GM21528 (cell line): ENCODE data around the gene SOX15.
"Not testable (repeated sequence)": the region's sequence is repeated elsewhere in the genome, so short reads cannot be mapped to it uniquely, and the experiment has no call there.

Experiments
- ATAC-seq: cut with Tn5 transposase; IDR thresholded peaks from one replicate; pipeline ENCODE4 v1.9.1; 2021; ENCODE audit warnings: mild to moderate bottlenecking, moderate library complexity; ENCODE audit not compliant: unreplicated experiment, low FRiP score

Gene SOX15

DNA sequence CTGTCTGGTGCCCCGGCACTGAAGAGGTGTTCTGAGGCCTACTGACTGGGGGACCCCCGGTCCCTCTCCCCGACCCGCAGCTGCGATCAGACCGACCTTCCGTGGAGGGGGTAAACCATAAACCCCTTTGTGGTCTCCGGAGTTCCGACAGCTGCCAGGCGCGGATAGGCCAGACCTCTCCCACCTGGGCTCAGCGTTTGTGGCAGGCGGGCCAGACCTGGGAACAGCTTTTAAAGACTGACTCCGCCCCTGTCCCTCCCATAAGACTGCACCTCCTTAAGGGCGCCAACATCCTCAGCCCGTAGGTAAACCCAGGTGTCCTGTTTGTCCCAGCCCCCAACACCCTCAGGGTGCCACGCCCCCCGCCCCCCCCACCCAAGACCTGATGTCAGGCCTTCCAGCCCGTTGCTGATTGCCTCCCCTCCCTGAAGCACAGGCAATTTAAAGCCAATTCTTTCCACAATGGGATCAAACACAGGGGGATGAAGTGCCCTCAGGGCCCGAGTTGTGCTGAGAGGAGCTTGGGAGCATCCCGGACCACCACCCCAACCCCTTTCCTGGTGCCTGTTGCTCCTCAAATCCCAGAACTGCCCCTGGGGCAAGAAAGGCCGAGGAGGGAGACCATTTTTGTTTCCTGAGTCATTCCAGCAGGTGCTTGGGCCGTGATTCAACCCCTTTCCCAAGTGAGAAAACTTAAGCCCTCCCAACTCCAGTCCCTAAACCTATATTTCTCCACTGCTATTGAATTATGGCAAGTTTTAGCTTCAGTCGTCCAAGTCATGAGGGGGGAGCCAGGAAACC lies at the start of gene SOX15:
Gene SOX15 (minus strand): TSS at position 204 of the 801 bp plus-strand sequence. CDS start 418 bp downstream, outside the sequence.
- ATAC-seq, result no peak

DNA sequence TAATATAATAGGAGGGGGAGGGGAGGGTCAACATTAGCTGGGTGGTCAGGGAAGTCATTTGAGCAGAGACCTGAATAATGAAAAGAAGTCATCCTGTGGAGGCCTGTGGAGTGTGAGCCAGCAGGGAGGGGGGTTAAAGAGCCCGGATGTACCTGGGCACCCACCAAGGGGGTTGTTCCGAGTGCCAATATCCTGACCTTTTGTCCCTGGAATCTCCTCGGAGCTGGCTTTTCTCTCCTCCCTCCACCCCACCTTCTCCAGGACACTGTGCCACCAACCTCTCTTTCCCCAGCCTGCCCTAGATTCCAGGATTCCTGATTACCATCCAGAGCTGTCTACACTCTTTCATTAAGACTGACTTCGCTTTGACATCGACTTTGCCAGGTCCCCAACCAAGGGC lies 46.3 kb upstream of the SOX15 start:
- no peak for ATAC-seq

DNA sequence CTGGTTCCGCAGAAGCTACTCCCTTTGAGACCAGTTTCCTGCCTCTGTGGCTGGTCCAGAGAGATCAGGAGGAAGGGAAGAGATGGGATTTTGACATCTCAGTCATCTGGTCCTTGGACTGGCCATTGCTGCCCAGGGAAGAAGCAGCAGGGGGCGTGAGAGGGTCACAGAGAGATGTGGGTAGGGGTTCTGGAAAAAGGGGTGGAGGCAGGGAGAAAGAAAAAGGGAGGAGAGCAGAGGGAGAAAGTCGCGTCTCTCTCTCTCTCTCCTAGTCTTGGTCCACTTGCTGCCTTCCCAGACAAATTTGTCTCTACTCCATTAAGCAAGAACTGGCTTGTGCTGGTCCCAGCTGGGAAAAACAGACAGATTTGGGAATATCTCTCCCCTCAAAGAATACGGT lies 44.5 kb upstream of the SOX15 start:
- ATAC-seq, result no peak

DNA sequence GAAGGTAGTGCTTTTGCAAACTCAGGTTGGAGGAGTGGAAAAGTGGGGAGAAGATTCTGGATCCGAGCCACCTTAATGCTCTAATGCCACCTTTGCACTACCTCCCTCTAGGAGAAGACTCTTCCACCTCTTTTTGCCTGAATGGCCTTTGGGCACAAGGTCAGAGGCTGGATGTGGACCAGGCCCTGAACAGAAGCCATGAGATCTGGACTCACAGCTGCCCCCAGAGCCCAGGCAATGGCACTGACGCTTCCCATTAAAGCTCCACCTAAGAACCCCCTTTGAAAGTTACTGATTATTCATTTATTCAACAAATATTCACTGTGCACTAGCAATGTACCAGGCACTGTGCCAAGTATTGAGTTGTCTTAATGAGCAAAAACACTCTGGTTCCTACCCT lies 43.2 kb upstream of the SOX15 start:
- no peak for ATAC-seq

DNA sequence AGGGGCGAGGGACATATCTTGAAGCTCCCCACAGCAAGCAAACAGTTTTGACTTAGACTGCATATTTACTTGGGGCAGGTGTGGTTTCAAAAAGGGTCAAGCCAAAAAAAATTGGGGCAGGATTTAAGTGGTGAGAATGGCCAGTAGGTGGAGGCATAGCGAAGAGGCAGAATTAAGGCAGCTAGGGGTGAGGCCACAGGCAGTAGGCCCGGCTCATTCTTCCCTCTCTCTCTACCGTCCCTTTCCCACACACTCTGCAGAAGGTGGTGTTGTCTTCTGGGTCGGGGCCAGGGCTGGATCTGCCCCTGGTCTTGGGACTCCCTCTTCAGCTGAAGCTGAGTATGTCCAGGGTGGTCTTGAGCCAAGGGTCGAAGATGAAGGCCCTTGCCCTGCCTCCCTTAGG lies 42.6 kb upstream of the SOX15 start:
- ATAC-seq, result no peak

DNA sequence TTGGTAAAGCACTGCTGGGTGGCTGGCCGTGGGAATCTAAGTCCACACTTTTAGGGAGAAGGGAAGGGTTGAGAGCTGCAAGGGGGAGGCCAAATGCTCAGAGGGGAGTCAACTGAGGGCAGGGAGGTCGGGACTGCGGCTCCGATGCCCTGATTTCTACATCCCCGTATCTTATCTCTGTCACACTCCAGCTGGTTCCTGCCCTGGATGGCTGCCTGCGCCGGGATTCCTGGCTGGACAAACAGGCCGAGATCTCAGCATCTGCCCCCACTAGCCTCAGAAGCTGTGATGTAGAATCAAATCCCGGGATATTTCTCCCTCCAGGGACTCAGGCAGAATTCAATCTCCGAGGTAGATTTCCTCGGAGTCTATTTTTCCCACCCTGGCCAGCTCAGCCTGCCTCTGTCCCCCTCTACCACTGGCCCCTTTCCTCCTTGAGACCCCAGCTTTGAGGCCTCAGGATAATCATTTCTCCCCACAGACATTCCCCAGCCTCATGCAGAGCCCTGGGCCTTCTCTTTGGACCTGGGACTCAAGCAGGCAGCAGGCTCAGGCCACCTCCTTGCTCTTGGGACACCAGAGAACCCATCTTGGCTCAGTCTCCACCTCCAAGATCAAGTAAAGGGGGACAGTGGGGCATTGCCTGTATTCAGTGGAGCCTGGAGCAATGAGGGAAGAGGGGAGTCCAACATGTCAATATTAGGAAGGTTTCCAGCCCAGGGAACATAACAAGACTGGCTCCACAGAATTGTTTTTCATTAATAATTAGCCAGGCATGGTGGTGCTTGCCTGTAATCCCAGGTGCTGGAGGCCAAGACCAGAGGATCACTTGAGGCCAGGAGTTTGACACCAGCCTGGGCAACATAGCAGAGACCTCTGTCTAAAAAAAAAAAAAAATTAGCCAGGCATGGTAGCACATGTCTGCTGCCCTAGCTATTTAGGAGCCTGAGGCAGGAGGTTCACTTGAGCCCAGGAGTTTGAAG lies 41.8 kb upstream of the SOX15 start:
- ATAC-seq, result no peak

DNA sequence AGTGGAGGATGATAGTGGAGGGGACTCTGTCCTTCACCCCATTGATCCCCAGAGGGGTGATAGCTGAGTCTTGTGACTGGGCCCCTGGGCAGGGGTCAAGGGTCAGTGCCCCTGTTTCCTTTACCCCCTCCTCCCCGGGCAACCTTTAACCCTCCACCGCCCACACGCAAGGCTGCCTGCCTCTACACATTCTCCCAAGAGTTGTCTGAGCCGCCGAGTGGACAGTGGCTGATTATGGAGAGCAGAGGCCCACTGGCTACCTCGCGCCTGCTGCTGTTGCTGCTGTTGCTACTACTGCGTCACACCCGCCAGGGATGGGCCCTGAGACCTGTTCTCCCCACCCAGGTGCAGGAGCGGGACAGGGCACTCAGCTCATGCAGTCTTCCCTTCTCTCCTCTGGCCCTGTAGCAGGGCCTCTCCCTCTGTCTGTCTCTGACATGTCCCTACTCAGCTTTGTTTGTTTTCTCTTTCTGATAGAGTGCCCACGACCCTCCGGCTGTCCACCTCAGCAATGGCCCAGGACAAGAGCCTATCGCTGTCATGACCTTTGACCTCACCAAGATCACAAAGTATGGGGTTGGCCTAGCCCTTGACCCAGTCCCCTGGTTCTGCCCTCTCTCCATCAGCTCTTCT lies 40.2 kb upstream of the SOX15 start, which contains the start of gene SHBG:
Gene SHBG (plus strand): TSS at position 197 of the 633 bp plus-strand sequence. CDS start 38 bp downstream, at position 235.
- ATAC-seq, result no peak

DNA sequence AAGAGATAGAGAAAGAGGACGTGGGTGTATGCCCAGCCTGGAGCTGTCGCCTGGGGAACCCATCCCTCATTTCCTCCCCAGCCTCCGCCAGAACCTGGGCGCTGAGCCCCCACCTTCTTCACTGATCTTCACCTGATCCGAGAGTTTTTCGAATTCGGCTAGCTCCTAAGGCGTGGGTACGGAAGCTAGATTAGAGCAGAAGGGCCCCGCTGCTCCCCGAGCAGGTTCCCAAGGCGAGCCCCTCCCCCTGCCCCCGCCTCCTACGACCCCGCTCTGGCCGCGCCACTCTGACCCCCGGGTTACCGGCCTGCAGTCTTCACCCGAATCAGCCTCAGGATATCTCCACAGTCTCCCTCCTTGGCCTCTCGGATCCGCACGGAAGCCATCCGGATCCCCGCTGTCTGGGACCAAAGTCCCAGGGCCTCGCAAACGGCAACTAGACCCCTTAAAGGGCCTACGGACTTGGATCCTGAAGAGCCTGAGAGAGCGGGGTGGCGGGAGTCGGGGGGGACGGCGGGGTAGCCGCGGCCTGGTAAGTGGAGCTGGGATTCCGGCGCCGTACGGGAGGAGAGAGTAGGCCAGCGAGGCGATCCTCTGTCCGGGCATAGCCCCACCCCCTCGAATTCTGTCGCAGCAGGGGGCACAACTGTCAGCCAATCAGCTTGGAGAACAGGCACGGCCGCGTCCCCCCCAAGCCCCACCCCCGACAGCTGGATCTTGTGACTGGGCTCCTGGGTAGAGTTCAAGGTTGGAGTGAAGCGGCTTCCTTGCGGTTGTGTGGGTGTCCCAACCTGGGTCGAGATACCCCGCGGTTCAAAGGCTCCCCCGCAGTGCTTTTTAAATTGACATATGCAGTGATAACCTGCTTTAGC lies 37.6 kb upstream of the SOX15 start, which contains the start of gene SAT2:
Gene SAT2 (minus strand): TSS at position 572 of the 872 bp plus-strand sequence. CDS start 186 bp downstream, at position 386.
- peak; percentile 79 for ATAC-seq

DNA sequence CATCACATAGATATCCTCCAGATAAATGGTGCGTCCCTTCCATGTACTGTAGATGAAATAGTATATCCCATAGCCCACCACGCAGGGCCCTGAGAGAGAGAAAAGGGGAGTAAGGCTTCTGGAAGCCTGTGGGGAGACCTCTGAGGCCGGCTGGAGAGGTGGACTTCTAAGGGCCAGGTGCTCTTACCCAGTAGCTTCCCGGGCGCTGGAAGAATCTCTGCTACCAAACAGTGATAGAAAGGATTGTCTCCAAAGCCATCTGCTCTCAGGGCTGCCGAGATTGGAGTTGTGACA lies 37.0 kb upstream of the SOX15 start:
- no peak for ATAC-seq

DNA sequence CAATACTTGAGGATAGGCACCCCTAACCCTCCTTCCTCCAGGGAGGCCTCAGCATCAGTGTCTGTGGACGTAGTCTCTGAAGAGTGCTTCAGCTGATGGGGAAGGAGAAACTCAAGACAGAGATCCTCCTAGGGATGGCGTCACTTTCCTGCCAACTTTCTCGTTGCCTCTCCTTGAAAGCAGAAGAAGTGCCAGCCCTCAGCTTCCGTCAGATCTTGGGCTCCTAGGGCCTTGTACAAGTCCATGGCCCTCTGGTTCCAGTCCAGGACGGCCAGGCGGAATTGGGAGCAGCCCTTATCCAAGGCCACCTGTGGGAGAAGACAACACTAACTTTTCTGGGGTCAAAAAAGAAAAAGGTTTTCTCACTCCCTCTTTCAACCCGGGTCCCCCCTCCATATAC lies 36.4 kb upstream of the SOX15 start:
- ATAC-seq, result no peak

DNA sequence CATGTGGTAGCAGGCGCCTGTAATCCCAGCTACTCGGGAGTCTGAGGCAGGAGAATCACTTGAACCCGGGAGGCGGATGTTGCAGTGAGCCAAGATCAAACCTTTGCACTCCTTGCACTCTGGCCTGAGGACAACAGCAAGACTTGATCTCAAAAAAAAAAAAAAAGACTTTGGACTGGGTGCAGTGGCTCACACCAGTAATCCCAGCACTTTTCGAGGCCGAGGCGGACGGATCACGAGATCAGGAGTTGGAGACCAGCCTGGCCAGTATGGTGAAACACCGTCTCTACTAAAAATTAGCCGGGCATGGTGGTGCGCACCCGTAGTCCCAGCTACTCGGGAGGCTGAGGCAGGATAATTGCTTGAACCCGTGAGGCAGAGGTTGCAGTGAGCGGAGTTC lies 35.9 kb upstream of the SOX15 start:
- ATAC-seq, result not testable (repeated sequence)

DNA sequence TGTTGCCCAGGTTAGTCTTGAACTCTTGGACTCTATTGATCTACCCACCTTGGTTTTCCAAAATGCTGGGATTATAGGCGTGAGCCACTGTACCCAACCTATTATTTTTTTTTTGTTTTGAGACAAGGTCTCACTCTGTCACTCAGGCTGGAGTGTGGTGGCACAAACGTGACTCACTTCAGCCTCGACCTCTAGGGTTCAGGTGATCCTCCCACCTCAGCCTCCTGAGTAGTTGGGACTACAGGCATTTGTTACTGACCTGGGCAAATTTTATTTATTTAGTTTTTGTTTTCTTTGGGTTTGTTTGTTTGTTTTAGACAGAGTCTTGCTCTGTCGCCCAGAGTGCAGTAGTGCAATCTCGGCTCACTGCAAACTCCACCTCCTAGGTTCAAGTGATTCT lies 33.8 kb upstream of the SOX15 start:
- ATAC-seq, result no peak

DNA sequence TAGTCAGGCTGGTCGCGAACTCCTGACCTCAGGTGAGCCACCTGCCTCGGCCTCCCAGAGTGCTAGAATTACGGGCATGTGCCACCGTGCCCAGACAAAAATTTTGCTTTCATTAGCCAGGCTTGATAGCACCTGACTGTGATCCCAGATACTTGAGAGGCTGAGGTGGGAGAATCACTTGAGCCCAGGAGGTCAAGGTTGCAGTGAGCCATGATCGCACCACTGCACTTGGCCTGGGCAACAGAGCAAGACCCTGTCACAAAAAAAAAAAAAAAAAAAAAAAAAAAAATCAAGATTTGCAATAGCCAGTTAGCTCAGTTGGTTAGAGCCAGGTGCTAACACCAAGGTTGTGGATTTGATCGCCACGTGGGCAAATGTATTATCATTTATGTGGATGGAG lies 30.9 kb upstream of the SOX15 start:
- ATAC-seq, result no peak

DNA sequence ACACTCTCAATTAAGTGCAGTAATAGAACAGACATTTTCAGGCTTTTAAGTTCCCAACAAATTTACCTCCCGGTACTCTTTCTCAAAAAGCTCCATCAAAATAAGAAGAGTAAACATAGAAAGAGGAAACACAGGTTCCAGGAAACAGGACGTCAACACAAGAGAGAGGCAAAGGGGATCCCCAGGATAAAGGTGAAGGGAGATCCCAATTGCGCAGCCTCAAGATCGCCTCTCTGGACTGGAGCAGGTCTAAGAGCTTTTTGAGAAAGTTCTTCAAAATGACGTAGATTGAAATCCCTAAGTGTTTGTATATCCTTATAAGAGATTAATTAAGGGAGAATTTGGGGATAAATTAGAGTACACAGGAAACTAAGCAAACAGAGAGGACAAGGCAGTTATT lies 28.7 kb upstream of the SOX15 start:
- ATAC-seq, result no peak

DNA sequence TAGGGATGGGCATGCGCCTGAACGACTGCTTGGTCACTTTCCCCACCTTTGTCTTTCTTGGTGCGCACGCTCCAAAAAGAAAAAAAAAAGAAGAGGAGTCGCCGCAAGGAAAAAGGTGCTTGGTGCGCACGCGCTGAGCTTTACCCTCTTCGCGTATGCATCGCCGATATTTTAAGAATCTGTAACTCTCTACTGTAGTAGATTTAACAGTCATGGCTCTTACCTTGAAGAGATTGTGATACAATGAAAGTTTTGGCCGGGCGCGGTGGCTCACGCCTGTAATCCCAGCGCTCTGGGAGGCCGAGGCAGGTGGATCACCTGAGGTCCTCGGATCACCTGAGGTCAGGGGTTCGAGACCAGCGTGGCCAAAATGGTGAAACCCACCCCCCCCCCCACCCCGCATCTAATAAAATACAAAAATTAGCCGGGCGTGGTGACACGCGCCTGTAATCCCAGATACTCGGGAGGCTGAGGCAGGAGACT lies 25.4 kb upstream of the SOX15 start:
- no peak for ATAC-seq

DNA sequence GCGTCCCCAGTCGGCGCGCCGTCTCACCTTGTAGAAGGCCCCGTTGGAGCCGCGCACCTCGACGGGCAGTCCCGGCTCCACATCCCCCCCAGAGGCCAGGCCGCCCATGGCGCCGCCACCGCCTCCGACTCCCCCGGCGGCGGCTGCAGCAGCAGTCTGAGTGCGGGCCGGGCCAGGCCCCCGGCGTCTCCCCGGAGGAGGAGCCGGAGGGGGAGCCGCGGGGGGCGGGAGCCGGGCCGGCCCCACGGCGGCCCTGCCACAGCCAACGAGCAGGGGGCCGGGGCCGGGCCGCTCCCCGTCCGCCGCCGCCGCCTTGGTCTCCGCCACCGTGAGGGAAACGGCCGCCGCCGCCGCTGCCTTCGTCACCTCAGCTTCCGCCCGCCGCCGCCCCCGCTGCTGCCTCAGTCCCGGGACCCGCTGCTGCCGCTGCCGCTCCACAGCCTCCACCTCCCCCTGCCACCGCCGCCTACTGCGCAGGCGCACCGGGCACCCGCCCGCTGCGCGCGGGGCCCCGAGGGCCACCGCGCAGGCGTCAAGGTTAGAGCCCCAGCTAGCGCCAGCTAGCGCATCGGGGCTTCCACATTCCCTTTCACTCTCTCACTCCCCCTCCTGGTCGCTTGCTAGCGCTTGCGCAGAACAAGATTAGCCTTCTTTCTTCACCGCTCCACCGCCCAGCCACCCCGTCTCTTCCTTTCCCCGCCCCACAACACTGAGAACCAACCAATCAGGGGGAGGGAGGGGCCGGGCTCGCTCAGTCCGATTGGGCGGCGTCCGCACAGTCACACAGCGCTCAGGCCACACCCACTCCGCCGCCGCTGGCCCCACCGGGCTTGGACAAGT lies 24.8 kb upstream of the SOX15 start, which contains the start of gene FXR2:
Gene FXR2 (minus strand): TSS at position 473 of the 840 bp plus-strand sequence. CDS start 365 bp downstream, at position 108.
- ATAC-seq, result peak; percentile 81

DNA sequence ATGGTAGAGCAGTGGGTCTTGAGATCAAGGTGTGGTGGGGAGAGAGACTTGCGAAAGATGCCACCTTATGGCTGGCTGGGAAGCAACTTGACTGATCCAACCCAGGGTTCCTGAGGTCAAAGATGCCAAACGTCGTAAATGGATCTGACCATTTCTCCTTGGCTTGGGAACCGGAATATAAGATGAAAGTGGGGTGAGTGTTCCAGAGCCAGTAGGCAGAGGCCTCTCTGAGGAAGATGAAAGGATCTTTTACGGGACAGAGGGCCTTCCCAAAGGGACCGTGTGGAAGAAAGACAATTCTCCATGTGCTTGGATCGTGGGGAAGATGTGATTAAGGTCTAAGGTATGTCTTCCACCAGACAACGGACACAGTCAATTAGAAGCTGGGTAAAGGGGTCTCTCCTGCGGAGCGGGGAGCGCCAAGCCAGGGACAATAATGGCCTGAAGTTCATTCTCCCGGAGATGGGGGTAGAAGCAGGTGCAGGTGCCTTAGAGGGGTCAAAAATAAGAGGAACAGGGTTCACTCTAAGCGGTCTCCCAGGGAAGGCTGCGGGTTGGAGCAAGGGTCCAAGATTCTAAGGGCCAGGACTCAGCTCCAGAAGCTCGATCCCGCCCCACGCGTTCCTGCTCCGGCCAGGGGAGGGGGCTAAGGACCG lies 24.0 kb upstream of the SOX15 start:
- no peak for ATAC-seq

DNA sequence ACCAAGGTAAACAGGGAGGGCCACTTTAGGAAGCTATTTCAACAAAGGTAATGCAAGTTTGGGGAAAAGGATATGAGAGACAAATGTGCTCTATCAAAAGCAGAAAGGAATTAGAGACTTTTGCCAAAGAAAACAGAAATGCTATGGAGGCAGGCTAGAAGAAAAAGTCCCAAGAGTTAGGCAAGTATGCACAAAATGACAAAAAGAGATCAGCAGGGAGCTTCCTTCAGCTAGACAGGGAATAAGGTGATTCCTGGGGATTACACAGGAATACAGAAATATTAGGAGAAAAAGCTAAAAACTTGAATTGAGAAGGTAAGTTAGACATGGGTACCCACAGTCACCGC lies 22.4 kb upstream of the SOX15 start:
- ATAC-seq, result no peak
